Activated CD4-positive, CD25-positive, alpha-beta regulatory T cell treated with anti-CD3 and anti-CD28 coated beads, Interleukin-2, amount 50 U/mL, for 16 hours (primary cell): Measurements from ENCODE around the gene WDR27.

Experiments
- DNase-seq: peaks from one replicate; pipeline ENCODE4 v3.0.0-alpha.2; 2020; ENCODE audit warnings: low read depth, low spot score

WDR27 gene

DNA sequence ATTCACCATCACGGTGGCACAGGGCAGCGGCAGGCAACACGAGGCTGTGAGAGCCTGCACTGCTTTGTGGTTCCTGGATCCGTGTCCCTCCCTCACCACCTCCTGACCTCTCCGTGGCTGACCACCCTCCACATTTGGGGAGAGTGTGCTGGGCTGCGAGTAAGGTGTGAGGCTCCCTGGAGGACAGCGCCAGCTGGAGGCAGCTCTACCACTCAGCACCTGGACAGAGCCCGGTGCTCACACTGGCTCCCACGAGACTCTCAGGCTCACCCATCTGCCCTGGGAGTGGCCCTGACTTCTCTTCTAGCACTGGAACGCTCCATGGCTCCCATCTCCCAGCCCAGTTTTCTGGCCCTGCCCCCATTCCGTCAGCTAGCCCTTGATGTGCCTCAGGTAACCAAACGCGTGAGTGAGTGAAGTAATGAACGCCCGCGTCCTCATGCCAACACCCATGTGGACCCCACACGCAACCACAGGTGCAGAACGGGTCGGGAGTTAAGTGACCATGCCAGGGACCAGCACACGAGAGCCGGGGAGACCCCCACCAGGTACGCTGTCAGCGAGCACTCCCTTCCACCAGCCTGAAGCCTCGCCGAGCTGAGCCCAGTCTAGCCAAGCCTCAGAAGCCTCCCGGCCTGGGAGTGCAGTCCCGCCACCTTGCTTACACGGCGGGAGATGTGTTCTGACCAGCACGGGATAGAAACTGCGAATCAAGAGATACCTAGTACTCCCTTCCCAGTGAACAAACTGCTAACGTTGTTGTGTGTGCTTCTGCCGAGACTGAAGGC is 137.2 kb downstream of the WDR27 start:
- no peak for DNase-seq

DNA sequence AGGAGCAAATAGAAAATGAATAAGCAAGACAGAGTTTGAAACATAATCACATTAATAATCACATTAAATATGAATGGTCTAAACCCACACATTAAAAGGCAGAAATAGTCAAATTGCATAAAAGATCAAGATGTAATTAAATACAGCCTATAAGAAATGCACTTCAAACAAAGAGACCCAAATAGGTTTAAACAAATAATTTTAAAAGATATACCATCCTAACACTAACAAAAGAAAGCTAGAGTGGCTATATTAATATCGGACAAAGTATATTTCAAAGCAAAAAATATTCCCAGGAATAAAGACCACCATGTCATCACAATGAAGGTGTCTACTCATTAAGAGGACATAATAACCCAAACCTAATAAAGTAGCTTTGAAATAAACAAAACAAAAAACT is 140.2 kb downstream of the WDR27 start:
- DNase-seq, result no peak

DNA sequence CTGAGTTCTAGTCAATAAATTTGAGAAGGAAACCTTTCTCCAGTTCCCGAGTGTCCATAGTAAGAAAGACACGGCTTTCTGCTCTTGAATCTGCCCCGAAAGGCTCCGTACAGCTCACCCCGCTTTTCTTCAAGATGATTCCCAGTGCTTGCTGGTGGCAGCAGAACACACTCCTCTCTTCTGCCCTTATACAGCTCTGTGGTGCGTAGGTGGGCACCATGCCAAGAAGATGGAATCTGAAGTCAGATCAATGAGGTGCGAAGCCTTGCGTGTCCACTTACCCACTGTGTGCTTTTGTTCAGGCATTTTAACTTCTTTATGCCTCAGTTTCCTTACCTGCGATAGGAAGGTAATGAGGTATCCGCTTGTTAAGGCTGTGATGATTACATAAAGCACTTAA is 142.2 kb downstream of the WDR27 start:
- no peak for DNase-seq

DNA sequence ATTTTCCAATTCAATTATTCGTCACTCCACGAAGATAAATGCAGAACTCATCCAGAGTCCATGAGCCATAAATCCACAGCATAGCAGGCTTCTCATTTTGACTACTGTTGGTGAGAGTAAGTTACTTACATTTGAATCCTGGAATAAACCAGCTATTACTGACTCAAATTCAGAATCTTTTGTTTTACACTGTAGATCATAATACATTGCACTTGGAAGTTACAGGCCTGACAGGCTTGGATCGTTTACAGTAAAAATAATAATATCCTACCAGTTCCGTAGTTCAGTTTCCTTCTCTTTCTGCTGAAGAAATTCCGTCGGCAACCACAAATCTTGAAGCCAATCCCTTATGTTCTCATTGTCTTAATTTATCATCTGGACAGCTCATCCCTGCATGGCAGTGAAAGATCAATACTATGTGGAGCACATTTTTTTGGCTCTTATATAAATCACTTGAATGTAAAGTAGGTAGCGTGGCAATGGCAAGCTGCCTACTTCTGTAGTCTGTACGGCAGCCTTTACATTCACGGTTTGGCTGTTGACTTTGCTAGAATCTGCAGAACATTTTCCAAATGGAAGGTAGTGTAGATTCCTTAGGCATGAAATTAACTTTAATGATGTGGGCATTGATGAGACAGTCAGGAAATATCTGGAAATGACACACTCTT is 142.9 kb downstream of the WDR27 start:
- DNase-seq, result no peak

DNA sequence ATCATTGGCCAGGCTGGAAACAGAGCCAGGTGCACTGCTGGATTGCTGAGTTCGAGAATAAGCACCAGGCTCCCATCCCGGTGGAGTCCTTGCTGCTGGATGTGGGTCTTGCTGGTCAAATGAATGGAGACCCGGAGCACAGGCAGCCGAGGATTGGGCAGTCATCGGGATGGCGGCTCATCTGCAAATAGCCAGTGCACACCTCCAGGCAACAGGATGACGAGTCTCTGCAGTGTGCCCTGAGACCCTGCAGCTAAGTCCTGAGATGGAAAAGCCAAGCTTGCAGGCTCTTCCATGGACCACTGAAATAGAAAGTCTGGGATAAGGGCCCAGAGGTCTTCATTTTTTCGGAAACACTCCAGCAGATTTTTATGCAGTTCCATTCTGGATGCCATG is 143.5 kb downstream of the WDR27 start:
- DNase-seq, result no peak

DNA sequence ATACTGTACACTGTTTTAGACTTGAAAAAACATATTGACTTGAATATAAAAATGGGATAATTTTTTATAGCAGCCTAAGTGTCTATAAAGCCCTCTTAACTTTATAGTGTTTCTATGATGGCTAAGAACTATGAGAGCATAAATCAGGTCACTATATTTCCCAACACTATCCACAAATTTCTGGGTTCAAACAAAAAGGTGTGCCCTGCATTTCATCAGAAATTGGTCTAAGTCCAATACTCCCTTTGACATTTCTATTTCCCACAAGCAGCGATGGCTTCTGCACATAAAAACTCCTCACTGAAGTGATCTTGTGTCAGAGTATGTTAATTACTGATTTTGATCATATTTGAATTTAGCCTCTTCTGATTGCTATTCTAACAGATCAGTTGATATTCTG is 143.9 kb downstream of the WDR27 start:
- DNase-seq, result no peak

DNA sequence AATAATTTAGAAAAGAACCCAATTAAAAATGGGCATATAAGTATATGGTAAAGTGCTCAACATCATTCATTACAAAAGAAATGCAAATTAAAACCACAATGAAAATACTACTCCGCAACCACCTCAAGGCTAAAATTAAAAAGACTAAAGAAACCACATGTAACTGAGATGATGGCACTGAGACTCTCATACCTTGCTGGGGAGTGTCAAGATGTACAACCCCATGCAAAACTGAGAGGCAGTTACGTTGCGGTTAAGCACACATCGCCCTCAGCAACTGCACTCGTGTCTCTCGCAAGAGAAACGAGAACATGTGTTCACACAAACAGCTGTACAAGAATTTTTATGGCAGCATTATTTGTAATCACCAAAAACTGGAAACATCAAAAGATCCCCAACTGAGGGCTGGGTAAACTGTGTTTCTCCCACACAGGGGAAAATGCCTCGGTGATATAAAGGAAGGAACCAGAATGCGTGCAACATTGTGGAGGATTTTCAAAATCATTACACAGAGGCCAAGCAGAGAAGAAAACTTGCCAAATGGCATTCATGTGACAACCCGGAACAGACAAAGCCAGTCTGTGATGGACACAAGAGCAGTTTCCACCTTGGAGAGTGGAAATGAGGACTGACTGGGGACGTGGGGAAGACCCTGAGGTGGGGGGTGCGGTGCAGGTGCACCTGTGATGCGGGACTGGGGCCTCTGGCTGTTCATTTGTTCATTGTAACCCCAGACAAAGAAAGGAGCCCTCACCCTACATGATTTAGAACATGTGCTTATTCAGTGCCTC is 144.9 kb downstream of the WDR27 start:
- no peak for DNase-seq

DNA sequence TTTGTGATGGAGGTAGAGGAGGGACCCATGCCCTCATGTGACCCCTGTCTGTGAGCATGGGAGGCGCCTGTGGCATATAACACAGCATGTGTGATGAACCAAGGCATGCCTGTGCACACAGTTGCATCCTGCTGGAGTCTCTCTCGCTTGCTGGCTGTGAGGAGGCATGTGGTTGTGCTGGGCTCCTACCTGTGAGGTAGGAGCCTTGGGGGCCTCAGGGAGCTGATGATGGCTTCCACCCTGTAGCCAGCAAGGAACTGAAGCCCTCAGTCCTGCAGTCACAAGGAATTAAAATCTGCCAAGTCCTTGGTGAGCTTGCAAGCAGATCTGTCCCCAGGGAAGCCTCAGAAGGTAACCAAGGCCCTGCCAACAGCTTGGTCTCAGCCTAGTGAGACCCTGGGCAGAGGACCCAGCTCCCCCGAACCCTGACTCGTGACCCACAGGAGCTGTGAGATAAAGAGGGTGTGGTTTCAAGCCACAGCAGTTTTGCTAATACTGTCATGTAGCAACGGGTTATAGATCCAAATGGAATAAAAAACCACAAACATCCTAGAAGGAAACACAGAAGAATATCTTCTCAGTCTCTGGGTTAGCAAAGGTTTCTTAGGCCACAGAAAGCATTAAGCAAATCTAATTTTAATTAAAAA is 145.7 kb downstream of the WDR27 start:
- no peak for DNase-seq

DNA sequence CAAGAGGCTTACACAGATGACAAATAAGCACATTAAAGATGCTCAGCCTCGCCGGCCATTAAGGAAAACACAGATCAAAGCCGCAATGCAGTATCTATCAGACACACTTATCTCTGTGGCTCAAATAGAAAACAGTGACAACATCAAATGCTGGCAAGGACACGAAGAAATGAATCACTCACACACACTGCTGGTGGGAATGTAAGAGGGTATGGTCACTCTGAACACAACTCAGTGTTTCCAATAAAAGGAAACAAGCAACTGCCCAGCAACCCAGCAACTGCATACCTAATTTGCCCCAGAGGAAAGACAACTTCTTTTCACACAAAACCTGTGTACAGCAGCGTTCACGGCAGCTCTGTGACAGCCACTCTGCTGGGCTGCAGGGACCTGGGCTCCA is 155.8 kb downstream of the WDR27 start:
- no peak for DNase-seq

DNA sequence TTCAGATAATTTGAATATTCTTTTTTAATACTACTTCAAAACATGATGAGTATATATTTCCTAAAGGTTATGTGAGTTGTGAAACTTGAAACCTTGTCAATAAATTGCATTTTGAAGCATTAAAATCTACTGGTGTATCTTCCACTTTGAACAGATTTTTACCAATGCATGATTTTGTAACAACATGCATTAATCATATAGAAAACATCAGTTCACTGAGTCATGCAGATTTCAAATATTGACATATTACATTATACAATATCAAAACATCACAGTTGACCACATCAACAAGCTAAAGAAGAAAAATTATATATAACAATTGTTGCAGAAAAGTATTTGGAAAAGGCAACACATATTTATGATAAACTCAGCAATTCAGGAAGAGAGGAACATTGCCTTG is 158.1 kb downstream of the WDR27 start:
- no peak for DNase-seq

DNA sequence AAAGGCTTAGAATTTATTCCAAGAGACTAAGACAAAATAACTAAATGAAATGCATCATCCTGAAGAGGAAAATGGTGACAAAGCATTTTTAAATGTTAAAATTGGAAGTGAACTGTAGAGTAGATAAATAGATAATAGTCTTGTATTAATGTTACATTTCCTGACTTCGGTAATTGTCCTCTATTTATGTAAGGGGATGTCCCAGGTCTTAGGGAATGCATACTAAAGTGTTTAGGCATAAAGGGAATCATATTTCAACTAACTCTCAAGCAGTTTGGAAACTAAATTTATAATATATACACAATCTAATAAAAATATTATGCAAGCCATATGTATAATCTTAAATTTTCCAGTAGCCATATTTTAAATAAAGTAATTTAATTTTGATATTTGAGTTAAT is 159.3 kb downstream of the WDR27 start:
- DNase-seq, result no peak

DNA sequence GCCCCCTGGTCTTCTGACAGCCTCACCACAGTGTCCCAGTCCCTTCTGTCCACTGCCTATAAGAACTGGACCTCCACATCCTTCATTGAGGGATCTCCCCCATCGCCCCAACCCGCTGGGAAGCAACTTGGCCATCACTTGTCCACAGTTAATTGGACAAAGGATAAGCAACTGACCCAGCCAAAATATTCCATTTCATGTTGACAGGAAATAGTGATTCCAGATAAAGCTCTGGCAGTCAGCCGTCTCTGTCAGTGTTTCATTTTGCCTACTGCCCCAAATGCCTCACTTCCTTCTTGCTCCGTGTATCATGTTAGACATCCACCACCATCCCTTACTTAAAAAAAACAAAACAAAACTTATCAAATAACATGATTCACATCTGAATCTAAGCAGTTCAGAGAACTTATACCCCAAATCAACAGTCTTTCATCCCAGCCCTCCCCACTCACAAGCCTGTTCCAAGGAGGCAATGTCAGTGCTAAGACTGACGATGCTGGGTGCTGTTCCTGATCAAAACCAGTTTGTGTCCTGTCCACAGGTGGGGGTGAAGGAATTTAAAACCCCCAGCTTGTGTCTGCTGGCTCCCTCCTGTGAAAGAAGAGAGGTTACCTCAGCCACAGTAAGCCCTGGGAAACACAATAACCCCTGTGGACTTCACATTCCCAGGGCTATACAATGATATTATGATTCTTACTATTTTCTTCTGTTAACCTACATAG is 162.5 kb downstream of the WDR27 start:
- DNase-seq, result no peak

DNA sequence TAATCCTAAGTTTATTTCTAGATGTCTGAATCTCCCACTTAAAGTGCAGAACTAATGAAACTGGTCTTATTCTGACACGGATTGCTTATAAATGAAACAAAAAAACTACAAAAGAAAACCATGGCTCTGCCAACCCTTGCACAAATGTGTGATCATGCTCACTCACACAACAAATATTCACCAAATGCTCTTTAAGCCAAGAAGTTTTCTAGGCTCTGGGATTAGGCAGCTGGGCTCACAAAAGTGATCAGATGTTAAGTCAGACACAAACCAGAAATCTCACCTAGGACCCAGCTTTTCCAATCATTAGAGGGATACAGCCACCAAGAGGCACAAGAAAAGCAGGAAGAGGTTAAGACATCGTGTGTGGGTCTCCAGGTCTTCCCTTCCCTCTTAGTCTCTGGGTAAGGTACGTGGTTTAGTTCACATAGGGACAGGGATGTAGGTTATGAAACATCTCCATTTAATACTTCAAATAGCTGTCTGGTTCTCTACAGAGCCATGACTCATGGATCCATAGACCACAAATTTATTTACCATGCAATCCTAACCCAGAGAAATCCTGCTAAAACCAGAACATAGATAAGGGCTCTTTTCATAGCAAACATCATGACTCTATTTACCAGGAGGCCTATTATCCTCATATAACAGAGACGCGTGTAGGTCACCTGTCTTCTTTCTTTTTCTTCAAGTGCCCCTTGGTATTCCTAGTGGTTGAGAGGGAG is 165.2 kb downstream of the WDR27 start:
- no peak for DNase-seq

DNA sequence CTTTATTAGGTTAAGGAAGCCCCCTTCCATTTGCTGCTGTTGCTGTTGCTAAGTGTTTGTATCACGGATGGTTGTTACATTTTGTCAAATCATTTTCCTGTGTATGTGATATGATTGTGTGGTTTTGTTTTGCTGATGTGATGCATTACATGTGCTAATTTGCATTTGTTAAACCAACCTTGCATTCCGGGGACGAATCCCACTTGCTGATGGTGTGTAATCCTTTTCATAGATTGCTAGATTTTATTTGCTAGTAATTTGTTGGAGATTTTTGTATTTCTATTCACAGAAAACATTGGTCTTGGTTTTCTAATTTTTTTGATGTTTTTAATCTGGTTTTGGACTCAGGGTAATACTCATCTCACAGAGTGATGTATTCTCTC is 167.8 kb downstream of the WDR27 start:
- DNase-seq, result no peak

DNA sequence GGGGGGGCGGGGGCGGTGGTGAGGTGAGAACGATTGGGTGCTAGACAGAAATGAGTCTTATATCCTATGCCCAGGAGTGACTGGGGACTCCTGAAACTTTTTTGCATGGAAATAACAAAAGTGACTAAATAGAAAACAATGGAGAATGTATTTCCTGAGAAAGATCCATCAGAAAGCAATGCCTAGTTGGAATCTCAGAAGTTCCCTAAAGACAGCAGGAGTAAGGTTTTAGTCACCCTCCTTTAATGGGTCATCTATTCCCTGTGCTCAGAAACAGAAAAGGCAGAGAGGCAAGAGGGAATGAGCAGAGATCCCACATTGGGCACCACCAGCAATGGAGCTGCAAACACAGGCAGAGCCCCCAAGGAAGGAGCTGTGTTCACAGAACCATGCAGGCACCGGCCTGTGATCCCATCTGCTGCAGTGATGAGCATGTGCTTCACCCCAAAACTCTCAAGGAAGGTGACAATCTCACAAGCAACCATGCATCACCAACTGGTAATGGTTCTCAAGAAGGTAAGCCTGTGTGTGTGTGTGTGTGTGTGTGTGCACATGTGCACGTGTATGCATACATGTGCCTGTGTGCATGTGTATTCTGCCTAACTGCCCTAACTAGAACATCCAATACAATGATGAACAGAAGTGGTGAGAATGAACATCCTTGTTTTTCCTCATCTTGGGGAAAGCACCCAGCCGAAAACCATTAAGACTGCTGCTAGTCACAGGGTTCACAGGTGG is 168.4 kb downstream of the WDR27 start:
- no peak for DNase-seq

DNA sequence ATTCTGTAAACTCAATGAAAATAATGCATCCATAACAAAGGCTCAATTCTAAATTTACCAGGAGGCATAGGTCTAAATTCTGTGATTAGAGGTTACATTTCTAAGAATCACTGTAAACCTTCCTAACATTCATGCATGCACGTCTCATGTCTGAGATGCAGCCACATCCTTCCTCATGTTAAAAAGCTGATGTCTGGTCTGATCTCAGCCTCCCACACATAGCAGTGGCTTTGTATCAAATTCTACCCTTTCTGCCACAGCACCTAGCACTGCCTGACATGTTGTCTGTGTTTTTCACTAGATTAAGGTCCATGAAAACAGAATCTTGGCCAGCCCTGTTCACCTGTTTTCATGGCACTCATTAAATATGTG is 171.1 kb downstream of the WDR27 start:
- no peak for DNase-seq

DNA sequence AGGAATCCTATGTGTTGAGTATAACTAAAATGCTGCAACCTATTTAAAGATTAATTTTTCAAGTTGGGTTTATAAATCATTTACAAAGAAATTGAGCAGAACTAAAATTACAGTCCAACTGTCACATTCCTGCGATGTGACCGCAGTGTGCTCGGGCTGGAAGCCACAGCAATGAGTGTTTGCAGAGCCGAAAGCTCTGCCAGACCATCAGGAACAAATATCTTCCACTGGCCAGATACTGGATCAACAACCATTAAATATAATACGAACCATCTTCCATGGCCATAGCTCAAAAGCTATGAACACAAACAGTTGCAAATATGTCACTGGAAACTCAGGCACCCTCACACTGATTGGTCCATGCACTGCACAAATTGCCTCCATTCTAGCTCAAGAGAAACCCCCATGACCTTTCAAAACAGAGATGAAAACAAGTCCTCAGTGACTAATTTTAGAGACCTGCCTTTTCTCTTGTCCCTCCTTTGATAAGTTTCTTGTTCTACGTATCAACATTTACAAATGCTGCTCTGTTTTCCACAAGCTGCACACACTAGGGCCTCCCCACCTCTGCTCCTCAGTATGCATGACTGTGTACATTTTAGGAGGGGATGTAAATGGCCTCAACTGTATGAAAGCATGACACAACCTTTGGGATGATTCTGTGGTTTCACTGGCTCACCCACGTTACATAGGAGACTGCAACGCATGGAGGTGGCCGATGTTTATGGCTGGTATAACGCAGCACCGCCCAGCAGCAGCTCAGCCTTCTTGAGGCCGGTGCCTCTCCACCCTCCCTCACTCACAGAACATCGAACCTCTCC is 171.7 kb downstream of the WDR27 start:
- DNase-seq, result no peak

DNA sequence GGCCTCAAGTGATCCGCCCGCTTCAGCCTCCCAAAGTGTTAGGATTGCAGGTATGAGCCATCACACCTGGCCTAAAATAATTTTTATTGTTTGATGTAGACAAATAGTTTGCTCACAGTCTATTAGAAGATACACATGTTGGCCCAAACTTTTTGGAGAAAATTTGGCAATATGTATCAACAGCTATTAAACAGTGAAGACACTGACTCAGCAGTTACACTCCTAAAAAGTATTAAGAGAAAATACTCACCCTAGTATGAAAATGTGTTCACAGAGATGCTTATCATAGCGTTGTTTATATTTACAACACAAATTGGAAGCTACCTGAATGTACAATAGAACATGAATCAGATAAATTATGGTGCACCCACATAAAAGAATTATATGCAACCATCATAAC is 173.1 kb downstream of the WDR27 start:
- DNase-seq, result no peak

DNA sequence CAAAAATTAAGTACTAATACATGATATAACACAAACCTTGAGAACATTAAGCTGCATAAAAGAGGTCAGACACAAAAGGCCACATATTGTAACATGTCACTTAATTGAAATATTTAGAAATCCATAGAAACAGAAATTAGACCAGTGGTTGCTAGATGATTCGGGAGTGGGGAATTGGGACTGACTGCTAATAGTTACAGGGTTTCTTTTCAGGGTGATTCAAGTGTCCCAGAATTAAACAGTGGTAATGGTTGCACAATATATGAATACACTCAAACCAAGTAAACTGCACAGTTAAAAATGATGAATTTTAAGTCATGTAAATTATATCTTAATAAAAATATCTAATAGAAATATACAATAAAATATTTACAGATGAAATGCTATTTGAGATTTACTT is 174.5 kb downstream of the WDR27 start:
- no peak for DNase-seq
